CD4-positive, alpha-beta T cell treated with Interleukin-4 for 1 hour (primary cell): ENCODE data around the gene C19orf73.
A peak's percentile ranks its signal among the peaks of the same experiment; 100 is the strongest.

Source experiments
- DNase-seq, 2 donors: peaks; one replicate each; pipeline ENCODE4 v3.0.0-alpha.2; 2020 to 2022

C19orf73 gene, protein sequence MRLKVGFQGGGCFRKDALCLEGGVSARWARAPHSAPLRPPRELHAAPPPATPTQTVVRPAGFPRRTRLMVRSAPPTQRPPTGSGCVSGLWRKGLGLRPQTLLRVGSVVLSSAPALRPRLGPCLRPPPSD

DNA sequence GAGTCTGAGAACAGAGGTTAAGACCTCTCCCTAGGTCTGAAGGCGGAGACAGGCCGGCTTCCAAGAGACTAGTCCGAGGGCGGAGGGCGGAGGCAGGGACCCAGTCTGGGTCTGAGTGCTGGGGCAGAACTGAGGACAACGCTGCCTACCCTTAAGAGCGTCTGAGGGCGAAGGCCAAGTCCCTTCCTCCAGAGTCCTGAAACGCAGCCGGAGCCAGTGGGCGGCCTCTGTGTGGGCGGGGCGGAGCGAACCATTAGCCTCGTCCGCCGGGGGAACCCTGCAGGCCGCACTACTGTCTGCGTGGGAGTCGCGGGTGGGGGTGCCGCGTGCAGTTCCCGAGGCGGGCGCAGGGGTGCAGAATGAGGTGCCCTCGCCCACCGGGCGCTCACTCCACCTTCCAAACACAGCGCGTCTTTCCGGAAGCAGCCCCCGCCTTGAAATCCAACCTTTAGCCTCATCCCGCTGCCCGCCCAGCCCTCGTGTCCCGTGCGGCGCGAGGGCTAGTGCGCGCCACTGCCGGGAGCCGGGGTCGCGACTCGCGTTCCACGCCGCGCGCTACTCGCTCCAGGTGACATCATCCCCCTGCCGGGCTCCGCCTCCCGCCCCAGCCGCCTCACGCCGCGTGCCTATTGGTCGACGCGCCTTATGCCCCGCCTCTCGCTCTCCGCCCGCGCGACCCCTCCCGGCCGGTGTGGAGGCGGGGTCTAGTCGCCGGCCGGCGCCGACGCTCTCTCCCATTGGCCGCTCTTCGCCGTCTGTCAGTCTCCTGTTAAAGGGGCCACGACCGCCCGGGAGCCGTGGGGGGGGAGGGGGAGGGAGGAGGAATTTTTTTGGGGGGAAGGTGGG, at the start of gene C19orf73:
Gene C19orf73, minus strand, starts transcription at position 579 of the 846 bp plus-strand sequence. Its CDS starts 121 bp downstream, at position 458.
- peak; percentile 96 to 97 for DNase-seq

- no peak for DNase-seq
These were observed 49.5 kb upstream of the C19orf73 start for GRCh38 chr19:49168421-49168820.

- no peak for DNase-seq
These were observed 49.0 kb upstream of the C19orf73 start for GRCh38 chr19:49167857-49168409.

GRCh38 chr19:49165865-49166301, 46.9 kb upstream of the C19orf73 start:
- DNase-seq = no peak

DNA sequence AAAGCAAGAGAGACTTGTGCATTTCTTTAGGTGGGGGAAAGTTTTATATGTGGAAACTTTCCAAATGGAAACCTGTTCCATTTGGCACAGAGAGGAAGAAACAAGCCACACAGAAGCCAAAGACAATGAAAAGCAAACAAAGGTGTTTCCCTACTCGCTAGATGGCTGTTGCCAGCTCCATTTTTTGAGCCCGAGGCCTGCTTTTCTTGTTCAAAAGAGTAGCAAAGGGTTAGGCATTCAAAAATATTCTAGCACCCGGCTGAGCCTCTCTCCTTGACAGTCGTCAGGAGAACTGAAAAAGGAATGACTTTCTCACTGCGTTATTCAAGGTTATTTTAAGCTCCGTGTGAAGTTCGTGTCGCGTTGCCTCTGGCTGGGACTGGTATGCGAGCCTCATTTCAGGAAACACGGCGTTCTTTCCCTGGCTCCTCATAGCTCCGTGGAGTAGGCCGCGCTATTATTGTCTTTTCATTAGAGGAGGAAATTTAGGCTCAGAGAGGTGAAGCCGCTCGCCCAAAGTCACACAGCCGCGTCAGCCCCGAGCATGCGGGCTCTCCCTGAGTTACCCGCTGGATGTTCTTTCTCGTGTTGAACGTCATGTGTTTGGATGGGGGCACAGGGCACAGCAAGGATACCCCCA, 46.3 kb upstream of the C19orf73 start:
- DNase-seq = no peak

DNA sequence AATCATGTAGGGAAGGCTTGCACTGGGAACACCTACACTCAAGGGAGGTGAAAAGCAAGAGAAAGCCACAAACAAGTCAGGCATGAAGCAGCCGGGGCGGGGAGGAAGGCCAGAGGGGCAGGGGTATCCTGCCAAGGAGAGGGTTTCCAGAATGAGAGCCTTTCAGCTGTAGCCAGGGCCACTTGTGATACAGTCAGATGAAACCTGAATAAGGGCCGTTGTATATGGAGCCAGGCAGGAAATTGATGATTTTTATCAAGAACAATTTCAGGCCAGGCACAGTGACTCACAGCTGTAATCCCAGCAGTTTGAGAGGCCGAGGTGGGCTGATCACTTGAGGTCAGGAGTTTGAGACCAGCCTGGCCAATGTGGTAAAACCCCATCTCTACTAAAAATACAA, 43.0 kb upstream of the C19orf73 start:
- DNase-seq = no peak

DNA sequence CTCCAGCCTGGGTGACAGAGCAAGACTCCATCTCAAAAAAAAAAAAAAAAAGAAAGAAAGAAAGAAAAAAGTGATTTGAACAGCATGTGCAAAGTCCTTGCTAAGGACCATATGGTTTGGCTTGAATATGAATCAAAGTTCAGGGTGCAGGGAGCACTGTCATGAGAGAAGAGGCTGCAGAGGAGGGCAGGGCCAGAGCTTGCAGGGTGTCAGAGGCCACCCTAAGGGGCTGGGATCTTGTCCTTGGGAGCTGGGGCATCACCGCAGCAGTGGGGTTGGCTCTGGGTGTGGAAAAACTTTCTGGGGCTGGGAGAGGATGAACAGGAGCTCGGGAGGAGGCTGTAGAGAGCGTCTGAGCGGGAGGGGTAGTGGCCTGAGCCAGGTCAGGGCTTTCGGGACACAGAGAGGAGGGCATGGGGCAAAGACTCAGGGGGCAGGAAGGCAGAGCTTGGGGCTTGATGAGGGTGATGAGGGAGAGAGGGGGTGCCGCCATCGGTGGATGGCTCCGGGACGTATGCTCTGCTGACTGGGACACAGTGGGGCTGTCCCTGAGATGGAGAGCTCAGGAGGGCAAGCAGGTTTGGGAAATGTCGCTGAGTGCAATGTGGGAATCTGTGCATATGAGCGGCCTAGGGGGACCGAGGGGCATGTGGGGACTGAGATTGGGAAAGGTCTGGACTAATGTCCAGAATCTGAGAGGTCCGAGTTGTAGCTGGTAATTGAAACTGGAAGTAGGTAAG, 41.7 kb upstream of the C19orf73 start:
- no peak for DNase-seq

DNA sequence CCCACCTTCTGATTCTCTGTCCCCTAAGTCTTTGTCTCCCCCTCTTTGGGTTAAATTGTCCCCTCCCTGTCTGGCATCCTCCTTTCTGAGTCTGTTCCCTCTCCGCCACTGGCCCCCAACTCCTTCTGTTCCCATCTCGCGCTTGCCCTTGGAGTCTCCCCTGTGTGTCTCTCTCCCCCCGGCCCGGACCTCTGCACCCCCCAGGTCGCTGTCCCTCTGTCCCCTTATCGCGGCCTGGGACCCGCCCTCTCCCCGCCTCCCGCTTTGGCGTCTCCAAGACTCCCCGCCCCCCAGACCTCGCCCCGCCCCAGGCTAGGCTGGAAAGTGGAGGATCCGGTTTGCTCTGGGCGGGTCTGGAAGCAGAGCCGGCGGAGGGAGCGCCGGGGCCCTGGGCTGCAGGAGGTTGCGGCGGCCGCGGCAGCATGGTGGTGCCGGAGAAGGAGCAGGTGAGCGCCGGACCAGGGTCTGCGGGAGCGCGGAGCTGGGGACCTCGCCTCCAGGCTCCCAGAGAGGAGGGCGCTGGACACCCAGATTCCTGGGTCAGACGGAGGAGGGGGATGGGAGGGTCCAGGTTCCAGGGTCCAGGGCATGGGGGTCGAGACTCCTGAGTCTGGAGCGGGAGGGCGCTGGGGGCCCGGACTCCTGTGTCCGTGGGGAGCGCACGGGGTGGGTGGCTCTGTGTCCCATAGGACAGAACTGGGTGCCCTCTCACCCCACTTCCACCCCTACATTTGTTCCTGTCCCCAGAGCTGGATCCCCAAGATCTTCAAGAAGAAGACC, 38.7 kb upstream of the C19orf73 start, which contains the start of gene TRPM4:
Gene TRPM4, plus strand, starts transcription at position 348 of the 780 bp plus-strand sequence. Its CDS starts 75 bp downstream, at position 423.
- peak in 1 of 2 donors; percentile 29 for DNase-seq

- DNase-seq = no peak
These were observed 36.9 kb upstream of the C19orf73 start for GRCh38 chr19:49155820-49156346.

- no peak for DNase-seq
These were observed 36.3 kb upstream of the C19orf73 start, which contains the start of gene HRC for GRCh38 chr19:49155005-49155819. Gene HRC, minus strand, starts transcription at chr19:49155396. Its CDS starts 159 bp downstream, at chr19:49155237.

DNA sequence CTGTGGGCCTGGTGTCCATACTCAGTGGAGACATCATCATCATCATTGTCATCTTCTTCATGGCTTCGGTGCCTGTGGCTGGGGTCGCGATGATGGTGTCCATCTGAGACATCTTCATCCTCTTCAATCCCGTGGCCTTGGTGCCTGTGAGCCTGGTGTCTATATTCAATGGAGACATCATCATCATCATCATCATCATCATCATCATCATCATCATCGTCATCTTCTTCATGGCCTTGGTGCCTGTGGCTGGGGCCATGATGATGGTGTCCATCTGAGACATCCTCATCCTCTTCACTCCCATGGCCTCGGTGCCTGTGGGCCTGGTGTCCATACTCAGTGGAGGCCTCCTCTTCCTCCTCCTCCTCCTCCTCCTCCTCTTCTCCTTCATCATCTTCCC, 35.3 kb upstream of the C19orf73 start:
- DNase-seq = no peak

GRCh38 chr19:49153167-49153809, 34.3 kb upstream of the C19orf73 start:
- DNase-seq = no peak

- DNase-seq = no peak
These were observed 33.2 kb upstream of the C19orf73 start for GRCh38 chr19:49152119-49152550.

GRCh38 chr19:49151267-49152118, 32.5 kb upstream of the C19orf73 start:
- DNase-seq = peak in 1 of 2 donors; percentile 36

DNA sequence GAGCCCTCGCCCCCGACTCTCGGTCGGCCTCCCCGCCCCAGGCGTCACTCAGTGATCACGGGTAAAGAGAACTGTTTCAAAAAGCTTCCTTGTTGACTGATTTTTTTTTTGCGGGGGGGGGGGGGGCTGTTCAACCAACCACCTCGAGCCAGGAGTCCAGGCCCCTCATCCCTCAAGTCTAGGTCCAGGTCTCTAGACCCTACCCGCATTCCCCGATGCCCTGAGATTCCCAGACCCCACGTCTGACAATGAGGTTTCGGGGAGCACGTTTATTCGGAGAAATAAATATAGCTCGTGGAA, 32.0 kb upstream of the C19orf73 start:
- no peak for DNase-seq

GRCh38 chr19:49150106-49150943, 31.4 kb upstream of the C19orf73 start:
- peak; percentile 41 to 47 for DNase-seq

DNA sequence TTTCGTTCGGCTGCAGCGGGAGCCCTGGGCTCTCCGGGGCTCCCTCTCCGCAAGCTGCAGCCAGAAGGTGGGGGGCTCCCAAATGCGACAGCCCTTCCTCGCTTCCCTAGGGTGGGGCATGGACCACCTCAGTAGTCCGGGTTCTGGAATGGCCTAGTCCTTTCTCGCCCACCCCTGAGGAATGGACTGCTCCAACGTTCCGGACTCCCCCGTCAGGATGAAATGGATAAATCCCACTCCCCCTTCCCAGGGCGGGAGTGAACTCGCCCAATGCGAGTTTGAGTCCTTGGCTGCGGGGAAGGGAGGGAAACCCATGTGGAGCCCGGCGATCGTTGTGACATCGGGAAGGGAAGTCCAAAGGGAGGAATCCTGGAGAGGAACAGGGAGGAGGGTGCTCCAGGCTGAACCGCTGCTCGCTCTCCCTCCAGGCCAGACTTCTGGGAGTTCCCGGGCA, 30.7 kb upstream of the C19orf73 start:
- DNase-seq = no peak
